Urinary bladder (tissue), 4 donors: ENCODE data around the gene CLEC2A. TPM values are rescaled to one million over a fixed set of nuclear protein-coding genes. Genes with fewer than 3 reads are reported as not detected.

ENCODE experiments used
- DNase-seq: peaks from one replicate; pipeline ENCODE4 v3.0.0-alpha.2; 2015; ENCODE audit errors: extremely low spot score
- H3K27ac ChIP-seq: one replicate; pipeline ENCODE4 v1.5.1; 2013; ENCODE audit warnings: low read depth, mild to moderate bottlenecking, moderate library complexity
- H3K36me3 ChIP-seq: one replicate; pipeline ENCODE4 v1.6.1; 2013; ENCODE audit warnings: mild to moderate bottlenecking, moderate library complexity; ENCODE audit not compliant: insufficient read depth
- H3K4me1 ChIP-seq: one replicate; pipeline ENCODE4 v1.6.1; 2013; ENCODE audit warnings: mild to moderate bottlenecking, moderate library complexity; ENCODE audit not compliant: insufficient read depth
- H3K4me3 ChIP-seq: one replicate; pipeline ENCODE4 v1.5.1; 2013; ENCODE audit warnings: low read depth, low read length
- WGBS: extraction: QIAGEN DNeasy Blood & Tissue Kit; methylation state at CpG from one replicate; pipeline ENCODE4 v1.1.7; 2013; 5-methylcytosine and 5-hydroxymethylcytosine counted together
- polyA plus RNA-seq: library from polyadenylated mRNA; stranded (reverse); fragments of 200-250 nt; gene quantifications from one replicate; pipeline ENCODE4 v1.2.3, GENCODE V29; 2013
- total RNA-seq: library from RNA; depleted of rRNA; stranded (reverse); fragments of >200 nt; gene quantifications from one replicate; pipeline ENCODE4 v1.2.3, GENCODE V29; 2014
- donor health status: healthy with polysubstance abuse.
- donor health status: healthy.

Gene CLEC2A
- total and polyA plus RNA-seq, 2 donors: not detected

DNA sequence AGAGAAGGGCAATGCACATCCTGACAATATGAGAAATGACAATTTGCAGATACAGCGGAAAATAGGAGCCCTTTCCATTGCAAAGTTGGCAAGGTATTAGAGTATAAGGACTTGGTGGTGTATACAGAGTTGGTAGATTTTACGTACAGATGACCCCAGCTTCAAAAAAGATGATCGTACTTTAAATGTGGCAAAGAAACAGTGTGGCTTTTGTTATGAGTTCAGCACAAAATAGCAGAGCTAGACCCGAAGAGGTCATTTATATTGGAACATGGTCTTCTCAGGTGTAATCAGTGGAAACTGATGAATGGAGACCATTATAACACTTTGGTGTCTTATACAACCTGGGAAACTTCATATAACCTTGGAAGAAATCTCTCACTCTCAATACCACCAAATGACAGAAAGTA is 65.3 kb downstream of the CLEC2A start:
- 63% methylated on average over 4 of the region's 4 CpGs for WGBS
- DNase-seq: no peak
- Histone ChIP-seq H3K4me3 (peak overlapping the region; percentile 43), H3K27ac (peak overlapping the region; percentile 38), H3K4me1 (no peaks in the 10 kb centered on the region), H3K36me3 (no peaks in the 10 kb centered on the region)

GRCh38 chr12:9864913-9865675 is 67.1 kb downstream of the CLEC2A start:
- Histone ChIP-seq H3K4me3 (peak overlapping the region; percentile 25), H3K27ac (no peak overlapping the region), H3K36me3 (no peaks in the 10 kb centered on the region), H3K4me1 (no peaks in the 10 kb centered on the region)
- no peak for DNase-seq
- 69% methylated on average over 4 of the region's 4 CpGs for WGBS

Other genes with a start within 250 kb of the CLEC2A start
- not detected for gene CLECL1, start 199.3 kb downstream of the CLEC2A start, total RNA-seq
- gene CLECL1, start 199.3 kb downstream of the CLEC2A start, polyA plus RNA-seq: 0.37 TPM
- gene CD69, start 171.5 kb downstream of the CLEC2A start, total RNA-seq: 13.7 TPM
- 7.4 TPM for gene CD69, start 171.5 kb downstream of the CLEC2A start, polyA plus RNA-seq
- gene KLRF1, start 104.9 kb downstream of the CLEC2A start, total RNA-seq: 1.5 TPM
- 0.34 TPM for gene KLRF1, start 104.9 kb downstream of the CLEC2A start, polyA plus RNA-seq
- 20.4 TPM for gene CLEC2B, start 63.0 kb downstream of the CLEC2A start, total RNA-seq
- gene CLEC2B, start 63.0 kb downstream of the CLEC2A start, polyA plus RNA-seq: 9.3 TPM
- not detected for gene KLRF2, start 50.9 kb downstream of the CLEC2A start, total RNA-seq
- not detected for gene KLRF2, start 50.9 kb downstream of the CLEC2A start, polyA plus RNA-seq
- gene CLEC12A, start 39.0 kb upstream of the CLEC2A start, total RNA-seq: 1.5 TPM
- gene CLEC12A, start 39.0 kb upstream of the CLEC2A start, polyA plus RNA-seq: 1.6 TPM
- gene CLEC1B, start 66.8 kb upstream of the CLEC2A start, total RNA-seq: not detected
- not detected for gene CLEC1B, start 66.8 kb upstream of the CLEC2A start, polyA plus RNA-seq
- 0.95 TPM for gene CLEC12B, start 78.3 kb upstream of the CLEC2A start, total RNA-seq
- gene CLEC12B, start 78.3 kb upstream of the CLEC2A start, polyA plus RNA-seq: 0.08 TPM
- gene CLEC9A, start 98.3 kb upstream of the CLEC2A start, total RNA-seq: 0.90 TPM
- gene CLEC9A, start 98.3 kb upstream of the CLEC2A start, polyA plus RNA-seq: 0.62 TPM
- 3.2 TPM for gene CLEC1A, start 166.6 kb upstream of the CLEC2A start, total RNA-seq
- gene CLEC1A, start 166.6 kb upstream of the CLEC2A start, polyA plus RNA-seq: 6.0 TPM
- gene CLEC7A, start 197.8 kb upstream of the CLEC2A start, total RNA-seq: 4.5 TPM
- 8.4 TPM for gene CLEC7A, start 197.8 kb upstream of the CLEC2A start, polyA plus RNA-seq
- 1.2 TPM for gene OLR1, start 239.8 kb upstream of the CLEC2A start, total RNA-seq
- gene OLR1, start 239.8 kb upstream of the CLEC2A start, polyA plus RNA-seq: 0.27 TPM
- gene TMEM52B, start 246.7 kb upstream of the CLEC2A start, total RNA-seq: 0.11 TPM
- gene TMEM52B, start 246.7 kb upstream of the CLEC2A start, polyA plus RNA-seq: 0.11 TPM